Heart left ventricle (tissue), 16 donors: Measurements from ENCODE around the gene LTA4H. TPM values are rescaled to one million over a fixed set of nuclear protein-coding genes. Genes with fewer than 3 reads are reported as not detected.

ENCODE experiments used
- ATAC-seq, 4 donors: fragments of 200-7000 bp; cut with Tn5 transposase; one replicate each; pipeline ENCODE4 v1.9.1; 2020 to 2022; ENCODE audit warnings: moderate library complexity in 4 of 4, mild to moderate bottlenecking in 3 of 4, moderate number of reproducible peaks in 1 of 4
- DNase-seq, 5 donors: peaks; one replicate each; pipeline ENCODE4 v3.0.0-alpha.2; 2020
- H3K27ac ChIP-seq, 12 donors: fragments of 200-600 bp; sonication (generic) in 4 of 12; one replicate each; pipeline versions ENCODE4 v1.5.0 to v1.8.0; 2016 to 2022; ENCODE audit warnings: mild to moderate bottlenecking in 2 of 12
- H3K27me3 ChIP-seq, 9 donors: fragments of 200-600 bp; sonication (generic) in 2 of 9; one replicate each; pipeline versions ENCODE4 v1.5.1 to v1.8.0; 2016 to 2022; ENCODE audit warnings: mild to moderate bottlenecking in 3 of 9
- H3K36me3 ChIP-seq, 9 donors: fragments of 200-600 bp; sonication (generic) in 2 of 9; one replicate each; pipeline versions ENCODE4 v1.5.0 to v1.8.0; 2018 to 2022; ENCODE audit warnings: mild to moderate bottlenecking in 2 of 9
- H3K4me1 ChIP-seq, 12 donors: fragments of 200-600 bp; sonication (generic) in 4 of 12; one replicate each; pipeline versions ENCODE4 v1.5.0 to v1.8.0; 2016 to 2022; ENCODE audit warnings: mild to moderate bottlenecking in 3 of 12
- H3K4me3 ChIP-seq, 12 donors: fragments of 200-600 bp; sonication (generic) in 4 of 12; one replicate each; pipeline versions ENCODE4 v1.5.0 to v1.8.0; 2017 to 2022; ENCODE audit warnings: mild to moderate bottlenecking in 9 of 12, moderate library complexity in 4 of 12
- H3K9me3 ChIP-seq, 12 donors: fragments of 200-600 bp; sonication (generic) in 4 of 12; one replicate each; pipeline versions ENCODE4 v1.5.0 to v1.8.0; 2016 to 2022; ENCODE audit warnings: mild to moderate bottlenecking in 1 of 12
- CTCF ChIP-seq, 12 donors: fragments of 200-600 bp; sonication (generic) in 4 of 12; IDR thresholded peaks; one replicate each; pipeline versions ENCODE4 v1.5.0 to v1.8.0; 2018 to 2022; ENCODE audit warnings: antibody characterized with exemption in 12 of 12, mild to moderate bottlenecking in 5 of 12
- POLR2A ChIP-seq, 2 donors: fragments of 450-650 bp; IDR thresholded peaks; one replicate each; pipeline ENCODE4 v1.6.1; 2017; ENCODE audit warnings: antibody characterized with exemption in 2 of 2, mild to moderate bottlenecking in 2 of 2, moderate library complexity in 2 of 2
- WGBS, 4 donors: extraction: QIAGEN DNeasy Blood & Tissue Kit in 2 of 4; methylation state at CpG; one replicate each; pipeline versions ENCODE4 v1.1.5 to v1.1.7; 2013 to 2018; 5-methylcytosine and 5-hydroxymethylcytosine counted together
- intact Hi-C, 10 donors: fragments of 100-400 bp; cut with DNase I; formaldehyde crosslinking; loops; one replicate each; pipeline versions ENCODE4 v1.11.1 to v1.14.2; 2022
- polyA plus RNA-seq, 2 donors: library from polyadenylated mRNA; stranded (reverse); fragments of 200-250 nt; gene quantifications; one replicate each; pipeline ENCODE4 v1.2.3, GENCODE V29; 2013
- total RNA-seq, 9 donors: library from RNA; depleted of rRNA in 2 of 9; stranded (reverse); fragments of >200 nt in 2 of 9; fragmentation: NEBNext Ultra II Directional in 3 of 9; extraction: Animal tissue kit (Norgen Biotek cat#: 25700) in 3 of 9; gene quantifications; one replicate each; pipeline versions ENCODE4 v1.1.0 to v1.2.4, GENCODE V29; 2016 to 2023
- donor health status: ischemic (EF 13 %, LVEDD 7.1; RV severe dilation, severe dysfunction).
- donor health status: healthy with polysubstance abuse.
- donor health status: DM: no; HTN: yes; CAD: no.
- donor health status: DM: no; HTN: no; CAD: no.
- donor health status: ischemic (EF 25% LVEDD 6.9; RV normal size, moderate dysfunction).
- donor health status: ischemic (EF 25% LVEDD 5.7; RV mildly dilated, moderate dysfunction).
- donor health status: healthy.
- donor health status: DM: yes; HTN: yes; CAD: no.
- donor health status: ischemic (EF 35%, LVEDD 5.7; RV mildly dilated, moderate dysfunction).
- donor health status: nonischemic (EF 11% LVEDD 7.7; RV severe dilation, severe dysfunction).
- donor health status: DM: yes; HTN: yes; CAD: no.
- donor health status: PGD.
- donor health status: ischemic (EF 29% LVEDD 5.4; RV normal size, mild dysfunction).
- donor health status: nonischemic (EF 23%, LVEDD 6.1; RV moderate dilation, normal function).

The LTA4H gene
- total and polyA plus RNA-seq, 11 donors = 23.3 to 72.0 (median 41.6) TPM

GRCh38 chr12:96040305-96041133, 5.1 kb upstream of the LTA4H start:
- no peak for TF ChIP-seq CTCF (IDR thresholded peaks at IDR 0.05)
- no peak for TF ChIP-seq POLR2A (IDR thresholded peaks at IDR 0.05)
- no peak for ATAC-seq
- 54 to 83% (median 73%) methylated on average over 3 of the region's 3 CpGs for WGBS, 4 donors
- Histone ChIP-seq H3K4me1 (peaks cover 0 to 26% (median 0%) of the 10 kb centered on the region in 12 donors), H3K36me3 (no peaks in the 10 kb centered on the region), H3K9me3 (no peaks in the 10 kb centered on the region), H3K27ac (no peak overlapping the region), H3K27me3 (no peaks in the 10 kb centered on the region), H3K4me3 (no peak overlapping the region)
- DNase-seq = no peak
- intact Hi-C loops = no loop called here

GRCh38 chr12:96039516-96039915, 4.1 kb upstream of the LTA4H start:
- H3K36me3 ChIP-seq = no peaks in the 10 kb centered on the region
- peaks cover 0 to 20% (median 2%) of the 10 kb centered on the region in 12 donors for H3K4me1 ChIP-seq
- TF ChIP-seq POLR2A (IDR thresholded peaks at IDR 0.05) = no peak
- no peak for TF ChIP-seq CTCF (IDR thresholded peaks at IDR 0.05)
- peak overlapping the region in 1 of 12 donors; percentile 28 for H3K27ac ChIP-seq
- H3K27me3 ChIP-seq = no peaks in the 10 kb centered on the region
- intact Hi-C loops = loop anchor here in 1 of 10 donors (5.0 to 10.0 kb wide), 2 partner anchors 365 to 868 kb away; partner anchors contain the start of genes CDK17 and NEDD1
- ATAC-seq (no peak), DNase-seq (no peak)
- WGBS, 4 donors = 87 to 91% (median 89%) methylated on average over 3 of the region's 3 CpGs
- no peak overlapping the region for H3K4me3 ChIP-seq
- H3K9me3 ChIP-seq = no peaks in the 10 kb centered on the region

- H3K27ac ChIP-seq = peak overlapping the region in 1 of 12 donors; percentile 79
- 93 to 95% (median 94%) methylated on average over 8 of the region's 8 CpGs for WGBS, 4 donors
- no peak overlapping the region for H3K4me3 ChIP-seq
- TF ChIP-seq POLR2A (IDR thresholded peaks at IDR 0.05) (no peak), CTCF (IDR thresholded peaks at IDR 0.05) (no peak)
- H3K9me3 ChIP-seq = no peaks in the 10 kb centered on the region
- H3K4me1 ChIP-seq = peaks cover 0 to 33% (median 16%) of the 10 kb centered on the region in 12 donors
- ATAC-seq (no peak), DNase-seq (no peak)
- intact Hi-C loops = loop anchor here in 1 of 10 donors (5.0 to 10.0 kb wide), 2 partner anchors 368 to 870 kb away; partner anchors contain the start of genes CDK17 and NEDD1
- H3K36me3 ChIP-seq = no peaks in the 10 kb centered on the region
- no peaks in the 10 kb centered on the region for H3K27me3 ChIP-seq
These were observed 1.5 kb upstream of the LTA4H start for GRCh38 chr12:96036765-96037455.
